NCI-H187 (cell line): ENCODE measurements around the gene MLLT6.

Experiments used
- DNase-seq, 2 experiments: peaks; one replicate each; lab custom pipeline; 2025; lab: John Stamatoyannopoulos, UW

MLLT6 gene

GRCh38 chr17:38674749-38675615 is 30.1 kb upstream of the MLLT6 start, which contains the start of gene EPOP:
Gene EPOP (minus strand): TSS chr17:38674957. CDS start chr17:38674495, 462 bp downstream.
- DNase-seq = peak; percentile 28 to 70

GRCh38 chr17:38676706-38677504 is 28.2 kb upstream of the MLLT6 start:
- DNase-seq = peak; percentile 21 to 39

GRCh38 chr17:38677819-38678218 is 27.3 kb upstream of the MLLT6 start:
- no peak for DNase-seq

- DNase-seq = no peak
Measured at GRCh38 chr17:38681096-38681495, 24.0 kb upstream of the MLLT6 start.

- no peak for DNase-seq
Measured at GRCh38 chr17:38685491-38685890, 19.6 kb upstream of the MLLT6 start.

- DNase-seq = no peak
Measured at GRCh38 chr17:38687286-38687685, 17.8 kb upstream of the MLLT6 start.

- no peak for DNase-seq
Measured at GRCh38 chr17:38690386-38690785, 14.7 kb upstream of the MLLT6 start.

GRCh38 chr17:38691154-38691553 is 13.9 kb upstream of the MLLT6 start:
- no peak for DNase-seq

GRCh38 chr17:38693700-38694329 is 11.3 kb upstream of the MLLT6 start:
- DNase-seq = no peak

- DNase-seq = no peak
Measured at GRCh38 chr17:38697061-38697820, 7.8 kb upstream of the MLLT6 start.

- DNase-seq = no peak
Measured at GRCh38 chr17:38698760-38699159, 6.3 kb upstream of the MLLT6 start.

GRCh38 chr17:38701504-38702165 is 3.4 kb upstream of the MLLT6 start:
- no peak for DNase-seq

GRCh38 chr17:38702166-38702915 is 2.7 kb upstream of the MLLT6 start:
- DNase-seq = peak; percentile 71 to 74

- DNase-seq = no peak
Measured at GRCh38 chr17:38702916-38703741, 1.9 kb upstream of the MLLT6 start.

GRCh38 chr17:38703742-38704605 is 1.1 kb upstream of the MLLT6 start:
- peak; percentile 75 to 81 for DNase-seq

GRCh38 chr17:38705523-38705802 is 390 bp downstream of the MLLT6 start:
- no peak for DNase-seq

GRCh38 chr17:38705803-38706504 is 881 bp downstream of the MLLT6 start:
- peak in 1 of 2 experiments; percentile 29 for DNase-seq
